GM19193 (cell line): ENCODE data around the gene FSTL4.

Source experiments
- POLR2A ChIP-seq: IDR thresholded peaks from 4 replicates; pipeline ENCODE4 v1.6.1; 2011; ENCODE audit not compliant: insufficient read depth, insufficient read length; ENCODE audit errors: extremely low read depth

Gene FSTL4

DNA sequence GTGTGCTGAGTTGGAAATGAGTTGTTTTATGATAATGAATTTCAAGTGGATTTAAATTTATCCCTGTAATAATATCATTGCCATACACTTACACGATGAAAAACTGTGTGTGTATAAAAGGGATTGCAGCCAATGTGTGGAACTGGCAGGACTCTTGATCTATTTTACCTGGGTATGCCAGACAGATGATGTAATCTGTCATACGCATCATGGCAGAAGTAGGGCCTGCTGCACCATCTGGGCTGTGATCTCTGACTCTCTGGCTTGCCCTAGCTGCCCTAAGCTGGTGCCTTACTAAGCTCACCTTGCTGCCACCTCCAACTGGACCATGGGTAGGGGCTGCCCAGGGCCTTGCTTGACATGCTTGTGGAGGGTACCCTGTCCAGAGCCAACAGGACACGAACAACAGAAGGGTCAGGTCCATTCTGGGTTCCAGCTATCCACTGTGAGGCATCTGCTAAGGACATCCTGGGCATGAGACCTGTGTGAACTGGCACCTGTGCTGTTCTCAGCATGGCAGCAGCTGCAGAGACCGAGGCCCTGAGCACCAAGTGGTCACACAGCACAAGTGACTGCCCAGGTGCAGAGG is 184.2 kb downstream of the FSTL4 start:
- TF ChIP-seq POLR2A, result no peak

DNA sequence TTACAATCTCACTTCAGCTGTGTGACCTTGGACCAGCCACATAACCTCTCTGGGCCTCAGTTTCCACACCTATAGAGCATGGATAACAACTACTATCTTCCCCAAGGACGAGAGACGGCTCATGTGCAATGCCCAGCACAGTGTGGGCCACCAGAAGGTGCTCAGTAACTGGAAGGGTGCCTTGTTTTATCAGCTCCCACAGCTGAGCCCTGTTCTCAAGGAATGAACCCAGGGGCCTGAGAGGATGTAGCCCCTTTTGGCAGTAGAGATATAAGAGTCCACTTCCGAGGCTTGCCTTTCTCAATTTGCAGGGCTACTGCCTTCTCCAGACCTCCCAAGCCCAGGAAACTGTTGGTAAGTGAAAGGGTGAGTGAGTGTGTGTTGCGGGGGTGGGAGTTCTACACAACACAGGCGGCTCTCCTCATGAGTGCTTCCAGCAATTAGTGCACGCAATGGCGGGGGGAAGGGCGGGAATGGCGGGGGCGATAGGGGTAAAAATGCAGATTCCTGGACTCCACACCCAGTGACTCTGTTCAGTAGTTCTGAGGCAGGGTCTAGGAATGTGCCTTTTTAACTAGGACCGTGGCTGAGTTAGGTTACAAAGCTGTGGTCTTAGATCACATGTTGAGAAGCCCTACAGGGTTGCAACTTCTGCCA is 185.1 kb downstream of the FSTL4 start:
- TF ChIP-seq POLR2A, result no peak

DNA sequence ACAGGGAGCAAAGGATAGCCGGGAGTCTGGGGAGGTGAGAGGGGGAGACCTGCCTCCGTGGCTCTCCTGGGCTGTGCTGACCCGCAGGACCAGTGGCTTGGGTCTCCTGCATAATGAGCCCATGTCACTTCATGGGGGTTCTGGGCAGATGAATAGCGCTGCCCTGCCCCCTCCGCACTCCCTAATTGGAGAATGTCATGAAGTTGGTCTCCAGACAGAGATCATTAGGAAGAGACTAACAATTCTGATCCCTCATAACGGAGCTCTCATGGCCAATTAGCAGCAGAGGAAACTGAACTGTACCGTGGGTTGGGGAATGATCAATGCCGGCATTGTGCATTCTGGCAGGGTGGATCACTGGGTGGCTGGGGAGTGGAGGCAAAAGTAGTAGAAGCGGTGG is 186.1 kb downstream of the FSTL4 start:
- no peak for TF ChIP-seq POLR2A

DNA sequence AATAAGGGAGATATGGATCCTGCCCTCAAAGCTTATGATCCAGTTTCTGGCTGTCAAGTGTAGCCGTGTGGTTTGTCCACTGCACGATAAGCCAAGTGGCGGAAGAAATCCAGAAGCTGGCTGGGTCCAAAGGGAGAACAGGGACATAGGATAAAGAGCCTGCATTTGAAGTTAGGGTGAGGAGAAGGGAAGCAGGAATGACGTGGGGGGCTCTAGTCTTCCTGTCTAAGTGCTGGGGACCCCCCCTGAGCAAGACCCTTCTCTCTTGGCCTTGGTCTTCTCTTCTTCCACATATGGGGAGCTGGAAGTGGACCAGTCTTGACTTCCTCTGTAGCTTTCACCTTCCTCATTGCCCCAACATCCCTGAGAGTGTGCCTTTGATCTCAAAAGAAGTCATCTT is 186.6 kb downstream of the FSTL4 start:
- no peak for TF ChIP-seq POLR2A

DNA sequence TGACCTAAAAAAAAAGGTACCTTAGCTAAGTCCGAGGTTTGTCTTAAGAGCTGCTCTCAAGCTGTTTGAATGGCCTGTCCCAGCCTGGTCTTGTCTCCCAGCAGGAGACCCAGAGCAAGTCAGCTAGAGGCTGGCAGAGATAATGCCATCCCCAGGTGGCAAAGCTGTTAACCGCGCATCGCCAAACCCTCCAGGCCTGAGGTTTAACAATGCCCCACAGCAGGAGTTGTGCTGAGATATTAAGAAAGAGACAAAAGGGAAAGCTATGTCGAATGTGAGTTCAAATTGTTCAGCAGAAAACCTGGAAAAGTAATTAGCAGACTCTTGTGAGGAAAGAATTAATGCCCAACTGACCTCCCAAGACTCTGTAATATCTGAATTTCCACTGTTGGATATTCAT is 187.1 kb downstream of the FSTL4 start:
- no peak for TF ChIP-seq POLR2A

DNA sequence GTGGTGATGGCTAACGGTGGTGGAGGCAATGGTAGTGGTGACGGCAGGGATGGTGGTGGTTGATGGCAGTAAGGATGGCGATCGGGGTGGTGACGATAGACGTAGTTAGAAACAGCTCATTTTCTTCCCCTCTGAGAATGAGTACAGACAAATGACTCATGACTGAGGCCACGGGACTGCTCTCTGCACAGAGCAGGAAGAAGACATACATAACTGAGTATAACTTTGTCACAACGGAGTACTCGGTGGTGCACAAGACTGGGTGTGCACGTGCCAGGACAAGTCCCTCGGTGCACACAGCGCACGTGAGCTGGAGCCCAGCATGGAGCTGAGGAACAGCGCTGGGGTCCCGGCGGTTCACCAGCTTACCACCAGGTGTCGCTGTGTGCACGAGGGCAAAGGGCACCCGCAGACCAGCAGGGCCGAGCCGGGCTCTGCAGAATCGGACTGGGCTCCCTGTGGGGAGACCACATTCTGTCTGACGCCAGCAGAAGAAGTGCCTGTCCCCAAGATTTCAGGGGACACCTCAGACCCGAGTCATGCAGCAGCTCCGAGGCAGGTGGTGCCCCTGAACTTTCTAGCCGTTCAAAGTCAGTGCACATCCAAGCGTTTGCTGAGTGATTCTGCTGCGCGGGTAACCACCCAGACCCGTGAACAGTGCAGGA is 188.6 kb downstream of the FSTL4 start:
- TF ChIP-seq POLR2A, result no peak

DNA sequence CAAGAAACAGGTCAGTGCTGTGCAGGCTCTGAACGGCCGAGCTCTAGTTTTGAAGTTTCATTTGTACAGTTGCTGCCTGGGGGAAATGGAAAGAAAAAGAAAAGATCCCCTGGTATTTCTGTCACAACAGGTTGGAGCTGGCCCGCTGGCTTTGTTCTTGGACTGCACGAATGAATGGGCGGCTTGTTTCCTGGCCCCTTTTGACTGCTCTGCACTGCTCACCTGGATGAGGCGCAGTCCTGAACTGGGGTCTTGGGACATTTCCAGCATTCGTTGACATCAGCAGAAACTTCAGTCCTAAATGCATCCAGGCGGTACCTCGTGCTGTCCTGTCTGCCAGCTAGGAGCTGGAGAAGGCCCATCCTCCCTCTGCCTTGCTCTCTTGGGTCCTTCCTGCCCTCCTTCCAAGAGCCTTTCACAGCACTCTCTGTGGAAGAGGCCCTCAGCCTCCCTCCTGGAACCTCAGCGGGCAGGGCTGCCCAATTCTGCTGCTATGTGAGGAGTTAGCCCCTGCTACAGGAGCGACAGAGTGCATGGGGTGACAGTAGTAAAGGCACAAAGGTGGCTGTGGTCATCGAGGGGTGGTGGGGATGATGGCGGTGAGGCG is 189.2 kb downstream of the FSTL4 start:
- no peak for TF ChIP-seq POLR2A

DNA sequence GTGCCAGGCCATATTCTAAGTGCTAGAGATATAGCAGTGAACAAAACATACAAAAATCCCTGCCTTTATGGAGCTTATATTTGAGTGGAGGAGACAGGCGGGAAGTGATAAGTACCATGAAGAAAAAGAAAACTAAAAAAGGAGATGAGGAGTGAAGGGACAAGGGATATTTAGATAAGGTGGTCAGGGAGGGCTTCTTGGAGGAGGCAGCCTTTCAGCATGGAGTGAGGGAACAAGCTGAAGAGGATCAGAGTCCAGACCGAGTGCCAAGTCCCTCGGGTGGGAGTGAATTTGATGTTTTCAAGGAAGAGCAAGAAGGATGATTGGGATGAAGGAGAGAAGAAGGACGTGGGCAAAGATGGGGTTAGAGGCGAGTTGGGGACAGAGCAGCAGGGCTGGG is 190.5 kb downstream of the FSTL4 start:
- no peak for TF ChIP-seq POLR2A

DNA sequence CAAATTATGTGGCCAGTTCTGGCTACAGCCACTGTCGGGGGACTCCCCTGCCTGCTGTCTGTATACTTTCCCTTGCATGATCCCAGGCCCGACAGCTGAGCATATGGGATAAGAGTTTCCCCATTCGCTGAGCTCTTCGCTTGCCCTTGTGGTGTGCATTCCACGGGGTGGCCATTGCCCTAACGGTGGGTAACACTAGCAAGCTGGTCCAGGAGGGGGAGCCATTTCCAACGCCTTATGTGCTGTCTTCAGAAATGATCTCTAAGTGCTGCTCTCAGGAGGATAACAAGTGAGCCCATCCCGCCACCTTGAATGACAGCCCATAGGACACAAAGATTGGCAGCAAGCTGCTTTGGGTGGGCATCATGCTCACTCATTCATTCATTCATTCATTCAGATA is 190.9 kb downstream of the FSTL4 start:
- no peak for TF ChIP-seq POLR2A

DNA sequence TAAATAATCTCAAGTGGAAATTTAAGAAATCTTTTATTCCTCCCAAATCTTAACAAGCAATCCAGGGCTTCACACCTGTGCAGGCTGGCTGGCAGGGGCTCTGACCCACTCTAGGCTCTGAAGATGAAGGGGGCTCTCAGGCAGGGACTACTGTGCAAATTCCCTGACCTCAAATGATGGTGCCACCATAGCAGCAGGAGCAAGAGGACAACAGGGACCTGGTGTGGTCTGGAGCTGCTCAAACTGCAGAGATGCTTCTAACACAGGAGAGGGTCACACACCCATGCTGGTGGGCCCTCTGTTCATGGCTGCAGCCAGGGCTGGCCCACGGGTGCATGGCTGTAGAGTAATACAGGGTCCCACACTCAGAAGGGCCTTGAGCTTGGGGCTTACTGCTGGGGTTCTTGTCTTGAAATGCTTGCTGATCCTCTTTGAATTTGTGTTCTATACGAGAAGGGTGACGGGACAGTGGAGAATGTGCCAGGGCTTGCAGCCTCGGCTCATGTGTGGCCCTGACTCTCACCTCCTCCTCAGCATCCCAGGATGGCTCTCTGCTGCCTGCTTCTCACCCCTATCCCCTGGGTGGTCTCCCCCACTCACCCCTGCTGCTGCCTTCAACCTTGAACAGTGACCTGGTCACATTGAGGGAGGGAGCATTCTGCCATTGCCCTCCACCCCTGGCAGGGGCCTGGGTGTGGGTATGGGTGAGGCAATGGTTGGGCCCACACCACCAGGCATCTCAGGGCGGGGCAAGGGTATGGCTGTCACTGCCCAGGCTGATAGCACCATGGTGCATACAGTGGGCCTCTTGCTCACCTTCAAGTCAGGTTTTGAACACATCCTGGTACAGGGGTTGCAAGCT is 191.7 kb downstream of the FSTL4 start:
- TF ChIP-seq POLR2A, result no peak

DNA sequence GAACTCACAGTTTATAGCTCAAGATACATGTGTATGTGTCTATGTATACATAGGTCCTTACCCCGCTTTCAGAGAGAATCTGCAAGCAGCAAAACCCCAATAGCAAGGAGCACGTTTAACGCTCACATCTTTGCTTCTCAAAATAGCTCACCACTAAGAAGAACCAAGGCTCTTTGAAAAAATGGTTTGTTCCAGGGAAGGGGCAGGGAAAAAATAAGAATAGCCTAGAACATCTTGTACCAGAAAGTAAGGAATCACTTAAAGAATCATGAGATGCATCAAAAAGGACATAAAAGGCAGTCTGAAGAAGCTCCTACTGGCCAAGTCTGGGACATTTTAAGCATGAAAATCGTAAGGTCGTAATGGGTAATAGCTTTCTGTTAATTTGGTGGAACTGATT is 196.4 kb downstream of the FSTL4 start:
- TF ChIP-seq POLR2A, result no peak

DNA sequence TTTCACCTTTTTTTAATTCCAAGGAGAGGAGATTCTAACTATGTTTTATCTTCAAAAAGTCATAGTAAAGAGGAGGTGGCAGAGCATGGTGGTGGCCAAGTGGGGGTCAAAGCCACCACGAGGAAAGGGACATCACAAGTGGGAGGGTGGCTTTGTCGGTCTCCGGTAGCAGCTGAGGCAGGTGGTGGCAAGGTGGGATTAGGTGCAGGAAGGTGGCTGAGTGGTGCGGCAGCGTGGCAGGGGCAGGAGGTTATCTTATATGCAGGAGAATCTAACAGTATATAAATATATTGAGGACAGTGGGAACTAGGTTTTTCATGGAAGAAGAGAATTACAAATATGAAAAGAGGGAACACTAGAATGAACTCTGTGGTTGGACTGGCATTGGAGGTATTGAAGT is 196.8 kb downstream of the FSTL4 start:
- no peak for TF ChIP-seq POLR2A

DNA sequence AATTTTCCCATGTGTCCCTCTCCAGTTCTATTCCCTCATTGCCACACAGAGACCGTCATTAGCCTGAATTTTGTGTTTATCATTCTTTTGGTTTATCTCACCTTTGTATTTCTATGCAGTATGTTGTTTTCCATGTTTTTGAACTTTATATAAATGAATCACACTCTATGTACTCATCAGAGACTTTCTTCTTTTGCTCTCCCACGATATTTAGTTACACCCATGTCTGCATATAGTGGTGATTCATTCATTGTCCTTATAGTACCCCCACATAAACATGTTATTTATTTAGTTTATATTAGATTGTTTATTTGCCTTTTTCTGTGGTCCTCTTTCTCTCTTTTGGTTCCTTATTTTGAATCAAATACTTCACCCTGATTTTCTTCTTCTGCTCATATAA is 199.7 kb downstream of the FSTL4 start:
- TF ChIP-seq POLR2A, result no peak

DNA sequence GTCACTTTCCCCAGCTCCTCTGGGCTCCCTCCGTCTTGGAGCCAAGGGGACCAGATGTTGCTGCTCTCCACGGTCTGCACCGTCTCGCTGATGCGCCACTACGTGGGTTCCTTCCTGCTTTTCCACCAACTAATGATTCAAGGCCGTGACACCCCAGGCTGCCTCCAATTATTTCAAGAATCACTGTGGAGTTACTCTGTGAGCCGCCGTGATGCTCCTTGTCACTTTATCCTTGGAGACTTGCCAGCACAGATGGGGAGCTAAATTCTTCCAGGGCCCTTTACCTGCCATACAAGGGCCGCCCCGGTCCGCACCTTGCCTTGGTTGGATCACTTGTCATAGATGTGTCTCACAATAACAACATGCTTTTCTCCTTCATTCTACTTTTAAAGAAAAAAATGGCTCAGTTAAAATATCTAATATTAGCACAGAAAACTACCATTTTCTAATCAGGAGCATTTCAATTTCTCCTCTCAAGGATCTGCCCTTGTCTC is 202.0 kb downstream of the FSTL4 start:
- TF ChIP-seq POLR2A, result no peak

DNA sequence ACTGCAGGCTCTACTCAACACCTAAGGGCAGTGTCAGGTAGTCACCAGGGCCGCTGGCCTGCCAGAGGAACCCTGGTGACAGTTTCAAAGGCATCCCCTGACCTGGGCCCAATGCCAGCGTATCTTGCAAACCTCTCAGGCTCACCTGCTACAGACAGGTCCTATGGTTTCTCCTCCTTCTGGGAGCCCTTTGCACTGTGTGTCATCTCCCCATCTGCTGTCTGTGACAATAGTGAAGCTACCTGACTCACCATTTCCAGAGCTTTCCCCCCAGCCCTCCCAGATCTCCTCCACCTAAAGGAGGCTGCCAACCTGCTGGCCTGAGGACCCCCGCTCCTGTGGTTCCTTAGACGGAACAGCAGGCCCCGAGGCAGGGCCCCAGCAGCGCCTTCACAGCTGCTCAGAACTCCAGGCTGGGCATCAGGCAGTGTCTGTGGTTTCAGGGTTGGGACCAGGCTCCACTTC is 203.1 kb downstream of the FSTL4 start:
- no peak for TF ChIP-seq POLR2A
